ENCODE measurements around the gene MORN5. TPM values are rescaled to one million over a fixed set of nuclear protein-coding genes. Genes with fewer than 3 reads are reported as not detected.

The MORN5 gene
- total RNA-seq, 1 donor: 0.36 TPM

DNA sequence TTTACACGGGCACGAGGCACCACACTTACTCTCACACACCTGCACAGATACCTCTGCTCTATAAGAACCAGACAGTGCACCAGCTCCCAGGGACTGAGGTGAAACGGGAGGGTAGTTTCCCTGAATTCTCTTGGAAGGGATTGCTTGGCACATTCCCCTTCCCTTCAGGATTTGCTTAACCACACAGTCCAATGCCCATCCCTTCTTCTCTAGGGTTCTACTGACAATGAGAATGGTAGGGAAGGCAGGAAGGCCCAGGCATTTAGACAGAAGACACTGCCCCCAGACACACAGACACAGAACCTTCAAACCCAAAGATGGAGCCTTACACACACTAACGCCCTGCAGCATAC is 69.8 kb downstream of the MORN5 start:
- H4K20me1 ChIP-seq (ENCODE audit: insufficient read depth, low read length): no peaks in the 10 kb centered on the region
- no peak overlapping the region for H2AFZ ChIP-seq (ENCODE audit: low read length)
- no peaks in the 10 kb centered on the region for H3K9me3 ChIP-seq (ENCODE audit: low read depth, low read length)
- no peaks in the 10 kb centered on the region for H3K4me1 ChIP-seq (ENCODE audit: insufficient read depth, low read length)
- no peak overlapping the region for H3K27ac ChIP-seq (ENCODE audit: low read depth, low read length)
- H3K4me2 ChIP-seq (ENCODE audit: insufficient read depth, low read length): no peak overlapping the region
- H3K79me2 ChIP-seq (ENCODE audit: insufficient read depth, low read length): no peaks in the 10 kb centered on the region
- TF ChIP-seq, protein P1, sequence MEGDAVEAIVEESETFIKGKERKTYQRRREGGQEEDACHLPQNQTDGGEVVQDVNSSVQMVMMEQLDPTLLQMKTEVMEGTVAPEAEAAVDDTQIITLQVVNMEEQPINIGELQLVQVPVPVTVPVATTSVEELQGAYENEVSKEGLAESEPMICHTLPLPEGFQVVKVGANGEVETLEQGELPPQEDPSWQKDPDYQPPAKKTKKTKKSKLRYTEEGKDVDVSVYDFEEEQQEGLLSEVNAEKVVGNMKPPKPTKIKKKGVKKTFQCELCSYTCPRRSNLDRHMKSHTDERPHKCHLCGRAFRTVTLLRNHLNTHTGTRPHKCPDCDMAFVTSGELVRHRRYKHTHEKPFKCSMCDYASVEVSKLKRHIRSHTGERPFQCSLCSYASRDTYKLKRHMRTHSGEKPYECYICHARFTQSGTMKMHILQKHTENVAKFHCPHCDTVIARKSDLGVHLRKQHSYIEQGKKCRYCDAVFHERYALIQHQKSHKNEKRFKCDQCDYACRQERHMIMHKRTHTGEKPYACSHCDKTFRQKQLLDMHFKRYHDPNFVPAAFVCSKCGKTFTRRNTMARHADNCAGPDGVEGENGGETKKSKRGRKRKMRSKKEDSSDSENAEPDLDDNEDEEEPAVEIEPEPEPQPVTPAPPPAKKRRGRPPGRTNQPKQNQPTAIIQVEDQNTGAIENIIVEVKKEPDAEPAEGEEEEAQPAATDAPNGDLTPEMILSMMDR (IDR thresholded peaks at IDR 0.05; ENCODE audit: extremely low read depth, low read depth, low read length): no peak
- no peak overlapping the region for H3K4me3 ChIP-seq (ENCODE audit: insufficient read depth, low read length)
- DNase-seq (ENCODE audit: insufficient read length, low spot score, missing footprints): peak; percentile 77
- H3K27me3 ChIP-seq (ENCODE audit: insufficient read depth, low read length): peaks cover 69% of the 10 kb centered on the region
- H3K36me3 ChIP-seq (ENCODE audit: insufficient read depth, low read length): no peaks in the 10 kb centered on the region

DNA sequence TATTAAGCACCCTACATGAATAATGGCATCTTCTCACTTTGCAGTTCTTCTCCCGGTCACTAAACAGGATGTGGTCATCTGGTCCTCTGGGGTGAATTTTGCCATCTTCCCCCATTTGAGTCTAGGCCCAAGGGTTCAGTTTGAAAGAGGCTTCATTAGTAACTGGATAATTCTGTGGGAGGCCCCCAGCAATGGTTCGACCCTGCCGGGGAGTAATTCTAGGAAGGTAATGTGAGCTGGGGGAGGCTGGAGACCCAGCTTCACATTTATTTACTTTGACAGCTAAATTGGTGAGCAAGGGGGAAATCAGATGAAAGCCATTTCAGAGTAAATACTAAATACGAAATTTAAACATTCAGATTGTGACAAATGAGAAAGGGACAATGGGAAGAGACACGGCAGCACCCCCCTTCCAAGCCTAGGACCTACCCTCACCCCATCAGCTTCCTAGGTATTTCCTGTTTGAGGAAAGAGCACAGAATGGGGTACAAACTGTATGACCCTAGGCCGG is 73.1 kb downstream of the MORN5 start:
- Histone ChIP-seq H3K27me3 (ENCODE audit: insufficient read depth, low read length) (peaks cover 40% of the 10 kb centered on the region), H3K4me1 (ENCODE audit: insufficient read depth, low read length) (no peaks in the 10 kb centered on the region), H4K20me1 (ENCODE audit: insufficient read depth, low read length) (no peaks in the 10 kb centered on the region), H3K9me3 (ENCODE audit: low read depth, low read length) (no peaks in the 10 kb centered on the region), H3K79me2 (ENCODE audit: insufficient read depth, low read length) (no peaks in the 10 kb centered on the region), H3K4me3 (ENCODE audit: insufficient read depth, low read length) (no peak overlapping the region), H3K36me3 (ENCODE audit: insufficient read depth, low read length) (no peaks in the 10 kb centered on the region), H2AFZ (ENCODE audit: low read length) (no peak overlapping the region), H3K27ac (ENCODE audit: low read depth, low read length) (no peak overlapping the region), H3K4me2 (ENCODE audit: insufficient read depth, low read length) (no peak overlapping the region)
- DNase-seq (ENCODE audit: insufficient read length, low spot score, missing footprints): no peak
- TF ChIP-seq, protein P1 (IDR thresholded peaks at IDR 0.05; ENCODE audit: extremely low read depth, low read depth, low read length): no peak

DNA sequence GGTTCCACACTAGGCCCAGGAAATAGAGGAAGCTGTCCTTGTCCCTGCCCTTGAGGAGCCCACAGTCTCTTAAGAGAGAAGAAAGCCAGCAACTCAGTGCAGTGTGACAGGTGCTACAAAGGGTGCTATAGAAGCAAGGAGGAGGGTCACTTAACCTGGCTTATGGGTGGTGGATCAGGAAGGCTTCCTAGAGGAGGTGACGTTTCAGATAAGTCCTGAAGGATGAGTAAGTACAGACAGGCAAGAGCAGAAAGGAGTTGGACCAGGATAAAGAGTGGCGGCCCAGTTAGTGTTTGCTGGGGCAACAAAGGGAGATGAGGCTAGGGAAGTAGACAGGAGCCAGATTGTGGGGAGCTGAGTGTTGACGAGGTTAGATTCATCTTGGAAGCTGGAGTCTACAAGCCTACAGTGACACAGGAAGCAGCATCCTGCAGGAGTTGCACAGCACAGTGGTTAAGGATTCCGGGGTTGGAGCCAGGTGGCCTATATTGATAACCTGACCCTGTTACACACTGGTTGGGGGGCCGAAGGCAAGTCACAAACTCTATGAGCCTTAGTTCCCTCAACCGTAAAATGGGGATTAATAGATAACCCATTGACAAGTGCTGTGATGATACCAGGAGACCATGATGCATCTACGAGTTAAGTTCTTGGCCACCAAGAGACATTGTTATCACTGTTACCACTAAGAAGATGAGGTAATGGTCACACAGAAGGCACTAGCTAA is 74.5 kb downstream of the MORN5 start:
- H2AFZ ChIP-seq (ENCODE audit: low read length): no peak overlapping the region
- no peaks in the 10 kb centered on the region for H3K9me3 ChIP-seq (ENCODE audit: low read depth, low read length)
- no peaks in the 10 kb centered on the region for H3K4me1 ChIP-seq (ENCODE audit: insufficient read depth, low read length)
- DNase-seq (ENCODE audit: insufficient read length, low spot score, missing footprints): no peak
- TF ChIP-seq, protein P1 (IDR thresholded peaks at IDR 0.05; ENCODE audit: extremely low read depth, low read depth, low read length): no peak
- no peak overlapping the region for H3K4me3 ChIP-seq (ENCODE audit: insufficient read depth, low read length)
- H4K20me1 ChIP-seq (ENCODE audit: insufficient read depth, low read length): no peaks in the 10 kb centered on the region
- H3K27ac ChIP-seq (ENCODE audit: low read depth, low read length): no peak overlapping the region
- no peak overlapping the region for H3K4me2 ChIP-seq (ENCODE audit: insufficient read depth, low read length)
- no peaks in the 10 kb centered on the region for H3K36me3 ChIP-seq (ENCODE audit: insufficient read depth, low read length)
- peaks cover 27% of the 10 kb centered on the region for H3K27me3 ChIP-seq (ENCODE audit: insufficient read depth, low read length)
- no peaks in the 10 kb centered on the region for H3K79me2 ChIP-seq (ENCODE audit: insufficient read depth, low read length)

DNA sequence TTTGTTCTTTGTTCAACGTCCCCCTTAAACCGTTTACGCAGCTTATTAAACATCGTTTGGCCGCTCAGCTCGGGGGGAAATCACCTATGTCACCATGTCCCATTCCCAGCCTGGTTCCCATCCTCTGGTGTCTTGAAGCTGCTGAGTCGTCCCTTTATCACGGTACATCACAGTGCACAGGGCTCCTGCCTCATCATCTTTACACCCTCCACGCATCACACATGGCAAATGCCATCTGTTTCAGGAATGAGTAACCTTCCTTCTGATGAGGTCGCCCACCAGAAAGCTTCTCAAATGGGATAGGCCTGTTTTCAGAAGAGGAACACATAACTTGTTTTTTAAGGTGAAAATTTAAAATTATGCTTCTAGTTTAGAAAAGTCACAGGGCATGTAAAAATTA is 77.0 kb downstream of the MORN5 start:
- H3K27ac ChIP-seq (ENCODE audit: low read depth, low read length): no peak overlapping the region
- H3K9me3 ChIP-seq (ENCODE audit: low read depth, low read length): no peaks in the 10 kb centered on the region
- no peak overlapping the region for H3K4me3 ChIP-seq (ENCODE audit: insufficient read depth, low read length)
- no peak overlapping the region for H2AFZ ChIP-seq (ENCODE audit: low read length)
- TF ChIP-seq, protein P1 (IDR thresholded peaks at IDR 0.05; ENCODE audit: extremely low read depth, low read depth, low read length): no peak
- H3K4me1 ChIP-seq (ENCODE audit: insufficient read depth, low read length): no peaks in the 10 kb centered on the region
- peaks cover 6% of the 10 kb centered on the region for H3K27me3 ChIP-seq (ENCODE audit: insufficient read depth, low read length)
- no peaks in the 10 kb centered on the region for H3K79me2 ChIP-seq (ENCODE audit: insufficient read depth, low read length)
- no peak overlapping the region for H3K4me2 ChIP-seq (ENCODE audit: insufficient read depth, low read length)
- no peak for DNase-seq (ENCODE audit: insufficient read length, low spot score, missing footprints)
- H3K36me3 ChIP-seq (ENCODE audit: insufficient read depth, low read length): peaks cover 13% of the 10 kb centered on the region
- H4K20me1 ChIP-seq (ENCODE audit: insufficient read depth, low read length): peaks cover 2% of the 10 kb centered on the region
